ENCODE data around the gene HNRNPU.

Gene HNRNPU

DNA sequence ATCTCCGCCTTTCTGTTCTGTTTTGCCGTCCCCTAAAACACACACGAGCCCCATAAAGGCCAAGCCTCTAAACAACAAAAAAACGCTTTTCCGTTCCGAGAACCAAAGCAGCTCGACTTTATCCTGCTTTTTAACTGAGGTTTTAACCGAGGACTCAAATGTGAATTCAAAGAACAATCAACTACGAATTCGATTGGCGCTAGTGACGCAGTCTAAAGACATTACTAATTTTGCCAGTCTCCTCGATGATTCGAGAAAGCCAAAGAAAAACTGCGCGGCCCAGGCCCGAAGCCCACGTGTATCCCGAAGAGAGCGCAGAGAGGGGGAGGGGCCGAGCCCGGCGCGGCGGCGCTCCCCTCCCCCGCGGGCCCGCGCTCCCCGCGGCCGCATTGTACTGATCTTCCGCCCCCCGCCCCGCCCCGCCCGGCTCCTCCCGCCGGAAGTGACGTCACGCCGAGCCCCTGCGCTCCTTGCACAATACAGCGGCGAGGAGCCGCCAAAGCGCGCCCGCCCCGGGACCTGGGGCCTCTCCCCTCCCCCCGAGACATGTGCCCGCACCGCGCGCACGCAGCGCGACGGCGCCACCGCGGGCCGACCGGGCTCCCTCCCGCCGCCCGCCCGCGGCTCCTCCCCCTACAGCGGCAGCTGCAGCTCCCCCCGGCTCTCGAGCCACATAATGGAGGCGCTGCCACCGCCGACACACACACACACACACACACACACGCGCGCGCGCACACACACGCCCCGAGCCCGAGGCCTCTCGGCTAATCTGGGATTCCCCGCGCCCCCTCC lies 1.4 kb downstream of the HNRNPU start:
- DNase-seq (ENCODE audit: low read depth, low spot score), result peak; percentile 93

DNA sequence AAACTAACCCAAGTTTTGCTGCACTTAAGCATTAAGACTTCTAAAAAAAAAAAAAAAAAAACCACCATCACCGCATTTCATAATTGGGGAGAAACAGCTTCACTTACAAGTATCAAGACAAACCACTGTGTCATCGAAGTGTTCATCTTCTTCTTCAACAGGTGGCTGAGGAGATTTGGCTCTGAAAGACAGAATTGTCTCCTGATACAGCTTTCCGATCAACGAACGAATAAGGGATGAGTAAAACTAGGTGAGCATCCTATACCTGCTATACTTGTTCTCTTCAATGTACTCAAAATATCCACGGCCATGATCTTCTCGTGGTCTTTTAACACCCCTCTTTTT lies 2.0 kb downstream of the HNRNPU start:
- no peak for DNase-seq (ENCODE audit: low read depth, low spot score)

DNA sequence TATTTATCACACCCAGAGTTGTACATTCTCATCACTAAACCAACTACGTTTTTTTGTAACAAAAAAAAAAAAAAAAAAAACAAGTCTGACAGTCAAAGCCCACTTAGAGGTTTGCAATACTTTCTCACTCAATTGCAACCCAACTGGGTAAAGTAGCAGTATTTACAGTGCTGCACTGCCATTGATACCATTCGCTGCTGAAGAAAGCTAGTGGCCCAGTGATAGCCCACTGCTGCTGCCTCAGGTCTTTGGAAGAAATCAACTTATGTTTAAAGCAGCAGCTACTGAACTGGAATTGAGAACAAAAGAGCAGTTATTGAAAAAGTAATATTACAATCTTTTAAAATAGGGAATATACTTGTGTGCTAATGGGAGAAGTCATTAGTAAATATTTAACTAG lies 2.7 kb downstream of the HNRNPU start:
- DNase-seq (ENCODE audit: low read depth, low spot score), result no peak

DNA sequence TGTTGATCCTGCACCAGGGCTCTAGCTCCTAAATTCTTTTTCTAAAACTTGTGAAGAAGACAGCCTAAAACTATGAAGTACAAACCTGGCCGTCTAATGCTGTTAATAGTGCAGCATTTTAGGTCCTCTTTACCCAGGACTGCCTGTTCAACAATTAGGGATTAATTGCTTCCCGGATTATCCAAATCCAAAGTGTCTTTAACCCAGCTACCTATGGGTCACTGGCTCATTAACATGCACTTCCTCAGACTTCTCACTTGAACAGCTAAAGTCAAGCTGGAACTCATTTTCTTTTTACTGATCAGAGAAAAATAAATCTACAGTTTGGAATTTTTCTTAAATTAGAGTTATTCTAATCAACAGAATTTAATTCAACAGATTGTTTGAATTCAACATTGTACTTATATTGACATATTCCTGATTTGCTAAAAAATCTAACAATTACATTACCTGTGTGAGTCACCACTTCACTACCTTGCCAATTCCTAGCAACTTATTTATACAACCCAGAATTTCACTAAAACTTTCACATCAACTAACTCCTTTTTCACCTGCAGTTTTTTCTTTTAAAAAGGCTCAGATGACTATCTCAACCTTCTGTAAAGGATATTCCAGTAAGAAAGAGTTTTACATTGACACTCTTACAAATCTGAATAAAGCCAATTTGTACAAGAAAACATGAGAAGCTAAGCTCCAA lies 3.3 kb downstream of the HNRNPU start:
- no peak for DNase-seq (ENCODE audit: low read depth, low spot score)

DNA sequence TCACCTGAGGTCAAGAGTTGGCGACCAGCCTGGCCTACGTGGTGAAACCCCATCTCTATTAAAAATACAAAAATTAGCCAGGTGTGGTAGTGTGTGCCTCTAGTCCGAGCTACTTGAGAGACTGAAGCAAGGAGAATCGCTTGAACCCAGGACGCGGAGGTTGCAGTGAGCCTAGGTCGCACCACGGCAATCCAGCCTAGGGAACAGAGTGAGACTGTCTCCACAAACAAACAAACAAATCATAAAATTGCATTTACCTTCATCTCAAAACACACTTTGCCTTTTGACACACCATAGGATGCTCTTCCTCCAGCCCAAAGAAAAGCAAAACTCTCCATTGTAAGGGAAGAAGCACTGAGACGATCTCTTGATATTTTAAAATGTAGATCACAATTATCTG lies 4.3 kb downstream of the HNRNPU start:
- no peak for DNase-seq (ENCODE audit: low read depth, low spot score)

DNA sequence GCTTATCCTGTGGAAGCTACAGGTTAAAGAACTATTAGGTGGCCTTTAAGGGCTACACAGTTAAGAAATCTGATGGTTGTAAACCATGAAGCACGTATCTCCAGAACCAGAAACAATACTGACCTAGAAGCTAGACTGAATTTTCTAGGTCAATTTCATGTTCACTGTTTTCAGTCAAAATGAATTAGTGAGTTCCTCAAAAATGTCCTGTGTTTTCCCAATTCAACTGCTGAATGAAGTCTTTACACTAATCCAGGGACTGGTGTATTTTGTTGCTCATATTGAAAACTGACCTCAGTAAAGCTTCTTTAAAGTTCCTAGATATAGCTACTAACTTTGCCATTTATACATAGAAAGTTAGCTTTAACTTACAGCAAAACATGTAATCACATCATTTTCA lies 6.0 kb downstream of the HNRNPU start:
- no peak for DNase-seq (ENCODE audit: low read depth, low spot score)

DNA sequence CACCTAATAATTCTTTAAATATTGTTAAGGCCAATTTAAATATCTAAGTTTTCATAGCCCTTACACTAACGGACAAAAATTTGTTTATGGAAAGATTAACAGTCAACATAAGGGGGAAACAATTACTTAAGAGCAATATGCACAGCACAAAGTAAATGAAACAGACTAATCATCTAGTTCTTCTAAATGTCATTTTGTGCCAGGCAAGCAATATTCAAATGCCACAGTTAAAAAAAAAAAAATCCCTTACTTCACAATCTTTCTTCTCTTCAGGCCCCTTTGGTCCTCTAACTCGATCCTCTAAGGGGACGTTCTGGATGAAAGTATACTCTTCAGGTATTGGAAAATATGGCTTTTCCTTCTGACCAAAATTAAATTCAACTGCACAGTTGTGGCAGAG lies 6.6 kb downstream of the HNRNPU start:
- no peak for DNase-seq (ENCODE audit: low read depth, low spot score)

DNA sequence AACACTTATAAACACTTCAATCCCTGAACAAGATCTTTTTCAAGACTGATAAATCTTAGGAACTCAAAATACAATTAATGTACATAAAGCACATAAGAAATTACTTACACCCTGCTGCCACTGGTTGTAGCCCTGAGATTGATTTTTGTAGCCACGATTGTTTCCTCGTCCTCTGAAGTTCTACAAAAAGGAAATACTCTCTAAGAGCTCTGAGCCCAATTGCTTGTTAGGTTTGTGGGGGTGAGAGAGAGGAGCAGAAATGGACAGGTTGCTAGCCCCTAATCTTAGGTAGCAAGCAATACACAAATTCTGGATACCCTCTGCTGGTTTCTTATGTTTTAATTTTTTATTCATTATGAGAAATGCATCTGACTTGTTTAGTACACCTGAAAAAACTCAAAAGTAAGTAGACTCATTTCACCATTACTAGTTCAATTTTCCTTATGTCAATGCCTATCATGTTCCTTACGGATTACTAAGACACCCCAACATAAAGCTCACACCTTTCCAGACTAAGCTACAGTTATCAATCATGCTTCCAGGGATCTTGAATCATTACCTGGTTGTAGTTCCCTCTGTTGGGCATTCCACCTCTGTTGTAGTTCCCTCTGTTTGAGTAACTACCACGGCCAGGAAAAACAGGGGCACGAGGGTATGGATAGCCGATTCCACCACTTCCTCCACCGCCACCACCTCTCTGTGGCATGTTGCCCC lies 9.3 kb downstream of the HNRNPU start:
- no peak for DNase-seq (ENCODE audit: low read depth, low spot score)

DNA sequence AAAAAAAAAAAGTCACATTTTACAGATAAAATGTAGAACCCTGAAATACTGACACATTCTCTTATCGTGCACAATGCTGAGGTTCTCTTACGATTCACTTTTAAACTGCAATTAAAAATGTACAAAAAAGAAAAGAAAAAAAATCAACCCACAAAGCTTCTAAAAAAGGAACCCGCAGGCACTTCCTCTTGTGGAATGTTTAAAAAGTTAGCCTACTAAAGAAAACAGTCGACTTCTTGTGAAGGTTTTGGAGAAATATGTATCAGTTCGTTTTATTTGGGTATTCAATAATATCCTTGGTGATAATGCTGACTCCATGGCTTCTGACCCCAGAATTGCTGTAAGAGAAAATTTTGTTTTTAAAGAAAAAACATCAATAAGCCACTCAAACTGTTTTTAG lies 10.2 kb downstream of the HNRNPU start:
- DNase-seq (ENCODE audit: low read depth, low spot score), result no peak

DNA sequence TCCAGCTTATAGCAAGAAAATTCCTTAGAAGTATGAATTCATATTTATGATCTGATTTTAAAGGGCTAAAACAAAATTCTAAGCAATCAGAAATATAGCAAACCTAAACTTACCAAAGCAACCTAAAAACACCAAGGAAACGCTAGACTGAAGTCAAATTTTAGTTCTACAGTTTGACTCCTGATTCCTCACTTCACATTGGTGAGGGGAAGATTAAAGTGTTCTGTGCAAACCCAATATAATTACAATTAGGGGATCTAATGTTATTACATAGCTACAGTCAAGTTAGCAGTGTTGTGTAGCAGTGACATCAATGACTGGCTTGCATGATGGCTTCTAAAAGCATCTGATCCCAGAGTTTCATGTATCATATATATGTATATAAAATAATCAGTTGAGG lies 11.6 kb downstream of the HNRNPU start:
- DNase-seq (ENCODE audit: low read depth, low spot score), result no peak

DNA sequence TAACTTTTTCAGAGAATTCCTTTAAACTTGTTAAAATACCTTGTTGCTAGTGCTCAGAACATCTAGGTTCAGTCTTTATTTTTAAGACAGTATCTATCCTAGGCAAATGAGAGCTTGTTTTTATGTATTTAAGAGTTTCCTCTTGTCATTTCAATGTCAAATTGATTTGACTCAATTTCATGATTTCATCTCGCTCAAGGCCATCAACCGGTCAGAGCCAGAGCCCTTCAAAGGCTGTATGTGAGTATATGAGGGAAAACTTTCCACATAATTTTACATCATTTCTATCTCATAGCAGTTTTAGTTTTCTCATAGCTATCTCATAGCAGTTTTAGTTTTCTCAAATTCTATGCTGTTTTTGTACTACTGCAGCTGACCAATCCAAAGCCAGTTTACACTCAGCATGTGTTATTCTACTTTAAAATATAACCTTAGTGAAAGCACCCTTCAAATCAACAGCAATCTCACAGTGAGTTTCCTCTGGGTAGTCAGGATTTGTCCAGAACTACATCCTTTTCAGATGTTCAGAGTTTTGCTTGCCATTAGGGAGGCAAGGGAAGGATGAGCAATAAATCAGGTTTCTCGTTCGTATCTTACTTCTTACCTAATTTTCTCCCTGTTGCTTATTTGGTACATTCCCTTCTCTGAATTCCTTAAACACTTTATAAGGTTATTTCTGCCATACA lies 12.7 kb downstream of the HNRNPU start:
- no peak for DNase-seq (ENCODE audit: low read depth, low spot score)

DNA sequence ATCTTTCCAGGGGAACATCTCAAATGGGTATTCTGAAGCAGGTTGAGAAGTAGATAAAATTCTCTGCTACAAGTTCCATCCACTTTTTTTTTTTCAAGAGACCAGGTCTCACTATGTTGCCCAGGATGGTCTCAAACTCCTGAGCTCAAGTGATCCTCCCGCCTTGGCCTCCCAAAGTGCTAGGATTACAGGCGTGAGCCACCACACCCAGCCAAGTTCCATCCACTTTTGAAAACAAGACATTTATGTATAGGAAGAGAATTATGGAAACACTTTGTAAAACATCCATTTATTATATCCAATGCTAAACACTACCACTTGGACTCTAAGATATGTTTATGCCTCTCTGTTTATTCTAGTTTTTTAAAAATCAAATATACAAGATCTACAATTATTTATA lies 13.4 kb downstream of the HNRNPU start:
- DNase-seq (ENCODE audit: low read depth, low spot score), result no peak

DNA sequence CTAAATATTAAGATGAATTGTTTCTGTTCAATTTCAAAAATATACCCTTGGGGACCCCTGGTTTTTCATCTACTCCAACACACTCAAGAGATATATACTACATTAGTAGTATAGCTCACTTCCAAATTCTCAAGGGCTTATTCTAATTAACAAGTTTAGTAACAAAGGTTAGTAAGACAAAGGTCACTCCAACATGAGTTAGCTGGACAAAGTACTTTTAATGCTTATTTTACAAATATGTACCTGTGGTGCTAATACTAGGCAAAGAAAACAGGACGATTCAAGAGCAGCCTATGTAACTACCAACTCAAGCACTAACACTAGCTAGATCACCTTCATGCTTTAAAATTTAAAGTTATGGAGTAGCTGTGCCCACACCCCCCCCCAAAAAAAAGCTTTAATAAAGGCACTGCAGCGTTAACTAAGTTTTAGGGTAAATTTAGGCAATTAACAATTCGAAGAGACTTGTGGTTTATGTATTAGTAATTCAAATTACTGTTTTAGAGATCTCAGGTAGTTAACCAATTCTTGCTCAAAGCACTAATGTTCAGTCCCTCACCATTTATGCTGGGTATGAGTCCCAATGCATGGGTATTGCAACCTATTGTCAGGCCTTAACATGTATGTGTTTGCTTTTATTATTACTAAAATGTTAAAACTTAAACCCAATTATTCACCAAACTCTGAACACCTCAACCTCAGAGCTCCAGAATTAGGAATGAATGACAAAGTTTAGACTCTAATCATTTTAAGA lies 14.1 kb downstream of the HNRNPU start:
- DNase-seq (ENCODE audit: low read depth, low spot score), result no peak

DNA sequence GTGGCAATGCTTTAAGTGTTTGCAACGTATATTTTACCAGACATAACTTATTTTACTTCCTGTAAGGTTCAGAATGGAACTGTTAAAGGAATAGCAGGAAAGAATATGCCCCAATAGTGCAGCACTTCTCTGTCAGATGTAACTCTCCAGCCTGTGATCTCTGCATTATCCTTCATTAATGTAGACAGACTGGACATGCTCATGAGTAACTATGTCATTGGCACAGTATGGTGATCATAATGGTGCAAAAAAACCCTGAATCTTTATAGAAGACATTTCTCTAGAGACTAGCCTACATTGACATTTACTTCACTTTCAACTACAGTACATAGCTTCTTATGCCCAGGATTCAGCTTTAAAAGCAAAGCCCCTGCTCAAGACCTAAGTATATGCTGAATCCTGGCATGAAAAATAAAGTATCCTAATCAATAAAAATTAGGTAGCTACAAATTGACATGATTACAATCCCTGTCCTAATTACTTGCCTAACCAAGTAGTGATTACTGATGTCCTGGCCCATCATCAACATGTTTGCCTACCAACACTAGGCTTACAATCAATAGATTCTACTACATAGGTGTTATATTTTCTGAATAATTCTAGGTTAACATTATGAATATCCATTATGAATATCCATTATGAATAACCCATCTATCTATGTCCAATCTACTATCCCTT lies 15.0 kb downstream of the HNRNPU start:
- no peak for DNase-seq (ENCODE audit: low read depth, low spot score)

DNA sequence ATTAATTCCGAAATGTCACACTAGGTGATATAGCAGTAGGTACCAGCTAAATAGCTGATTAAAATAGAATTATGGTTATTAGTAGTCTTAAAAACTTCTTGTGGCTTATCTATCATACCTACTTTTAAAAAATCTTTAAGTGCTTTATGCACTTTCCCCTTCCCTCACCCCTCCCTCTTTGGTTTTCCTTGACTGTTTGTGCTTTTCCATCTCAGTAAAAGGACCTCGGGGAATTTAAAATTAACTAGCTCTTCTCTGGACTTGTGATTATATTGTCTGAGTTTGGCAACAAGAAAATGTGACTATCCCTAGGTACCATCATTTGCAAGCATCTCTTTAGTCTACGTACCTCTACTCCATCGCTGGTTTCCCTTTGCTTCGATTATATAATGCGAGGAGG lies 17.7 kb downstream of the HNRNPU start:
- DNase-seq (ENCODE audit: low read depth, low spot score), result no peak

DNA sequence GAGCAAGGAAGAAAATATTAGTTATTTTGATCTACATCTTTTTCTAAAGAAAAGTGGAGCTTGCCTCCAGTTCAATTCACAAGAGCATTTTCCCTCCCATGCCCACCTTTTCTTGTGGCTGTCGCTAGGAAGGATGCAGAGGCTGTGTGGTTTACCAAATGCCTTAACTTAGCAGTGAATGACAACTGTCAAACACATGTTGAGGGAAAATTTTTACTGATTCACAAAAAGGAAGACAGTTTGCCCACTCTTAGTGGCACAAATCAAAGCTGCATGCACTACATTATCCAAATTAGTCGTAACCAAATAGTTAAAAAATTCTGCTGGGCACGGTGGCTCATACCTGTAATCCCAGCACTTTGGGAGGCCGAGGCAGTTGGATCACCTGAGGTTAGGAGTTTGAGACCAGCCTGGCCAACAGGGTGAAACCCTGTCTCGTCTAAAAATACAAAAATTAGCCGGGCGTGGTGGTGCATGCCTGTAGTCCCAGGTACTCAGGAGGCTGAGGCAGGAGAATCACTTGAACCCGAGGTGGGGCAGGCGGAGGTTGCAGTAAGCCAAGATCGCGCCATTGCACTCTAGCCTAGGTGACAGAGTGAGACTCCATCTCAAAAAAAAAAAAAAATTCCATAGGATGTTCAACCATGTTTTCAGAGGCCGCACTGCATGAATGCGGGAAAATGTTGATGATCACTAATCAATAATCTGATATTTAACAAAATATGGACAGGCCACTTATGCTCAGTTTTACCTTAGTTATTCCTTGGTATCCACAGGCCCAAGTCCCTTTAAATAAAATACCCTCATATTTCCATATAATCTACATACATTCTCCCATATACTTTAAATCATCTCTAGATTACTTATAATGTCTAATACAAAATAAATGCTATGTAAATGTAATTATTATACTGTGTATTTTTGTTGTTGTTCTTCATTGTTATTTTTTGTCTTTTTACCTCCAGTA lies 19.9 kb downstream of the HNRNPU start:
- DNase-seq (ENCODE audit: low read depth, low spot score), result no peak

DNA sequence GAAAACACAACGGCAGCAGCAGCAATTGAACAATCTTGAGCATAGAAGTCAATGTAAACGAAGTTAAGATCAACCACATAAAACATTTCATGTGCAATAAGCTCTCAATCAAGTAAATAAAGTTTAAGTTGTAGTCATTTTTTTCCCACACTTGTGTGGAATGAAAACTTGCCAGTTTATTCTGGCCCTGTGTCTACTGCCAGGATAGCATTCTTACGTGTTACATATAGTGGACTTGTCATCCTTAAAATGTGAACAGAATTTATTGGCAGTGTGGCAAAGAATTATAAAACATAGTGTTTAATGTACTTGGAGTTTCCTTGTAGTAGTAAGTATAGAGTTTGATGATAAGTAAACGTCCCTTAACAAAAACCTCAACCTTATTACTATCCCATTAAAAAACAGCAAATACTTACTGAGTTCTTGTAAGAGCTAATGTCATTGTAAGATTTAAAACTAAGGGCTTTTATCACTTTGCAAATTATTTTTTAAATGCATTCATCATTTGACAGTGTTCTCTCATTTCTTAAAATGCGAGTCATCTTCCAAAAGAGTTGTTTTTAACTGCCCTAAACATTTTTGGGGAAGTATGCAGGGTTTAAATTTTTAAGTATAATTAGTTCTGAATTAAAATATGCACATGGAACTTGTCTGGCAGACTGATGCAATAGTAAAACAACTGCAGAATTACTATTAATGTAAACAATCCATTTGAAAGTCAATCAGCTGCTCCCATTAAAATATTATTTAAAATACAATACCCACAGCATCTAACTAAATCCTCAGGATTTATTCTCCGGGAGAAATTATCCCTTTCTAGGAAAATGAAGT lies 21.0 kb downstream of the HNRNPU start:
- DNase-seq (ENCODE audit: low read depth, low spot score), result no peak

DNA sequence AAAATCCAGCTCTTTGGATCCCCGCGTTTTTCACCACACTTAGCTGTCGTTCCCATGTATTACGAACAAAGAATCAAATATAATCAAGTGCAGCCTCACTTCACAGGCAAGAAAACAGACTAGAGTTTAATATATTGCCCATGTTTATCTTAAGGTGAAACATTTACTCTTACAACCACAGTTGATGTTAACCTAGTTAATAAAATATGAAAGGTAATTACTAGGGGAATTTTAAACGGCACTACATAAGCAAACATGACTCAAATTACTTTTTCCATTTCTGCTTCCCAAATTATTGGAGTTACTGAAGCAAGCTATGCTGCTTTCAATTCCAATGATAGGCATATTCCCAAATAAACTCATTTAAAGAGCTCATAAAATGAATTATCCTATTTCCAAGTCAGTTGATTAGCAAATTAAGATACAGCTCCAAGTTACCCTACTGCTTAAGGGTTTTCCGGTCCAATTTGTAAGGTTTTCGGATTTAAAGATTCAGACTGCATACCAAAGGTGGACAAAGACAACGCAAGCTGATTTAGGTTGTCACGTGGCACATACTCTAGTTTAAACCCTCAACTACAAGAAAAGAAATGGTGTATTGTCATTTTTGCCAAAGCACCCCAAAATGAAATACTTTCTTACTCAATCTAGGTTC lies 22.9 kb downstream of the HNRNPU start:
- DNase-seq (ENCODE audit: low read depth, low spot score), result no peak
